OCI-LY1 (cell line): ENCODE measurements around the gene USP40.

ENCODE experiments used
- H2AFZ ChIP-seq: fragments of 200-600 bp; sonication (generic), shearing (Covaris generic); 2 replicates; pipeline ENCODE4 v1.6.0; 2014; ENCODE audit warnings: antibody characterized with exemption, mild to moderate bottlenecking, low read length
- H3F3A ChIP-seq: fragments of 200-600 bp; sonication (generic), shearing (Covaris generic); 2 replicates; pipeline ENCODE4 v1.6.0; 2014; ENCODE audit warnings: mild to moderate bottlenecking, antibody characterized with exemption, low read length, moderate library complexity; ENCODE audit not compliant: insufficient read depth
- H3K27ac ChIP-seq: fragments of 200-600 bp; sonication (generic); 2 replicates; pipeline ENCODE4 v1.5.1; 2014; ENCODE audit warnings: low read length, mixed run types, mild to moderate bottlenecking, low read depth; ENCODE audit not compliant: poor library complexity, severe bottlenecking
- H3K27me3 ChIP-seq: fragments of 200-600 bp; sonication (generic); 2 replicates; pipeline ENCODE4 v1.6.0; 2014; ENCODE audit warnings: antibody characterized with exemption, mild to moderate bottlenecking, low read length, moderate library complexity; ENCODE audit not compliant: insufficient read depth
- H3K36me3 ChIP-seq: fragments of 200-600 bp; sonication (generic); 2 replicates; pipeline ENCODE4 v1.6.1; 2014; ENCODE audit warnings: mild to moderate bottlenecking, antibody characterized with exemption, low read length, moderate library complexity, mixed read lengths; ENCODE audit not compliant: insufficient read depth
- H3K4me1 ChIP-seq: fragments of 200-600 bp; sonication (generic); 2 replicates; pipeline ENCODE4 v1.5.1; 2014; ENCODE audit warnings: mild to moderate bottlenecking, low read length, moderate library complexity; ENCODE audit not compliant: insufficient read depth, severe bottlenecking
- H3K4me2 ChIP-seq: fragments of 200-600 bp; sonication (generic), shearing (Covaris generic); 2 replicates; pipeline ENCODE4 v1.6.1; 2014; ENCODE audit warnings: low read length
- H3K4me3 ChIP-seq: fragments of 200-600 bp; sonication (generic); 2 replicates; pipeline ENCODE4 v1.5.1; 2014; ENCODE audit warnings: low read length, low read depth, mild to moderate bottlenecking, mixed read lengths; ENCODE audit not compliant: poor library complexity, severe bottlenecking
- H3K79me2 ChIP-seq: fragments of 200-600 bp; shearing (Covaris generic); 2 replicates; pipeline ENCODE4 v1.6.1; 2016; ENCODE audit warnings: mixed run types, low read length, mixed read lengths; ENCODE audit not compliant: insufficient read depth
- H3K9ac ChIP-seq: fragments of 200-600 bp; sonication (generic), shearing (Covaris generic); 2 replicates; pipeline ENCODE4 v1.6.1; 2014; ENCODE audit warnings: mild to moderate bottlenecking, low read length, mixed read lengths
- H3K9me2 ChIP-seq: fragments of 200-600 bp; sonication (generic), shearing (Covaris generic); 2 replicates; pipeline ENCODE4 v1.6.1; 2014; ENCODE audit warnings: low read depth, mild to moderate bottlenecking, low read length, mixed read lengths
- H3K9me3 ChIP-seq: fragments of 200-600 bp; shearing (Covaris generic); 2 replicates; pipeline ENCODE4 v1.6.1; 2014; ENCODE audit warnings: low read length, mixed read lengths
- H4K20me1 ChIP-seq: fragments of 200-600 bp; sonication (generic), shearing (Covaris generic); 2 replicates; pipeline ENCODE4 v1.6.0; 2016; ENCODE audit warnings: mild to moderate bottlenecking, low read length; ENCODE audit not compliant: insufficient read depth
- EZH2 ChIP-seq: fragments of 200-600 bp; sonication (generic), shearing (Covaris generic); IDR thresholded peaks from 2 replicates; pipeline ENCODE4 v1.8.0; 2017; ENCODE audit warnings: borderline replicate concordance, mixed run types, mild to moderate bottlenecking, antibody characterized with exemption, low read length, moderate library complexity, mixed read lengths
- TF ChIP-seq, protein P1 (sequence below): fragments of 200-600 bp; sonication (generic), shearing (Covaris generic); IDR thresholded peaks from 2 replicates; pipeline ENCODE4 v1.5.1; 2017; ENCODE audit warnings: mild to moderate bottlenecking, antibody characterized with exemption, low read length, moderate library complexity, mixed read lengths

The USP40 gene

GRCh38 chr2:233440314-233440713 lies 126.3 kb downstream of the USP40 start:
- Histone ChIP-seq H3K79me2 (no peaks in the 10 kb centered on the region), H3K36me3 (no peaks in the 10 kb centered on the region; the same call in 1 of the 2 replicates), H3K4me2 (no peak overlapping the region), H3K9me2 (no peaks in the 10 kb centered on the region), H4K20me1 (no peaks in the 10 kb centered on the region), H3F3A (no peaks in the 10 kb centered on the region), H3K9ac (no peak overlapping the region), H3K27me3 (no peaks in the 10 kb centered on the region), H3K27ac (no peak overlapping the region), H3K9me3 (no peaks in the 10 kb centered on the region), H3K4me1 (no peaks in the 10 kb centered on the region), H2AFZ (no peak overlapping the region), H3K4me3 (no peak overlapping the region)
- TF ChIP-seq, protein P1, sequence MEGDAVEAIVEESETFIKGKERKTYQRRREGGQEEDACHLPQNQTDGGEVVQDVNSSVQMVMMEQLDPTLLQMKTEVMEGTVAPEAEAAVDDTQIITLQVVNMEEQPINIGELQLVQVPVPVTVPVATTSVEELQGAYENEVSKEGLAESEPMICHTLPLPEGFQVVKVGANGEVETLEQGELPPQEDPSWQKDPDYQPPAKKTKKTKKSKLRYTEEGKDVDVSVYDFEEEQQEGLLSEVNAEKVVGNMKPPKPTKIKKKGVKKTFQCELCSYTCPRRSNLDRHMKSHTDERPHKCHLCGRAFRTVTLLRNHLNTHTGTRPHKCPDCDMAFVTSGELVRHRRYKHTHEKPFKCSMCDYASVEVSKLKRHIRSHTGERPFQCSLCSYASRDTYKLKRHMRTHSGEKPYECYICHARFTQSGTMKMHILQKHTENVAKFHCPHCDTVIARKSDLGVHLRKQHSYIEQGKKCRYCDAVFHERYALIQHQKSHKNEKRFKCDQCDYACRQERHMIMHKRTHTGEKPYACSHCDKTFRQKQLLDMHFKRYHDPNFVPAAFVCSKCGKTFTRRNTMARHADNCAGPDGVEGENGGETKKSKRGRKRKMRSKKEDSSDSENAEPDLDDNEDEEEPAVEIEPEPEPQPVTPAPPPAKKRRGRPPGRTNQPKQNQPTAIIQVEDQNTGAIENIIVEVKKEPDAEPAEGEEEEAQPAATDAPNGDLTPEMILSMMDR: no peak
- no peak for TF ChIP-seq EZH2

- Histone ChIP-seq H3K4me1 (no peaks in the 10 kb centered on the region), H3K9ac (no peak overlapping the region), H3K27ac (no peak overlapping the region), H3K27me3 (no peaks in the 10 kb centered on the region), H2AFZ (no peak overlapping the region), H3K36me3 (no peaks in the 10 kb centered on the region; the same call in 1 of the 2 replicates), H4K20me1 (no peaks in the 10 kb centered on the region), H3K9me2 (no peaks in the 10 kb centered on the region), H3K4me2 (no peak overlapping the region), H3K4me3 (no peak overlapping the region), H3F3A (no peaks in the 10 kb centered on the region), H3K9me3 (no peaks in the 10 kb centered on the region), H3K79me2 (no peaks in the 10 kb centered on the region)
- TF ChIP-seq EZH2: no peak
- TF ChIP-seq, protein P1: no peak
Measured at GRCh38 chr2:233439191-233439590, 127.4 kb downstream of the USP40 start.

- Histone ChIP-seq H3K79me2 (no peaks in the 10 kb centered on the region), H3K4me3 (no peak overlapping the region), H3K27me3 (no peaks in the 10 kb centered on the region), H3K9me3 (no peaks in the 10 kb centered on the region), H3K36me3 (no peaks in the 10 kb centered on the region; the same call in 1 of the 2 replicates), H2AFZ (no peak overlapping the region), H4K20me1 (no peaks in the 10 kb centered on the region), H3K9me2 (no peaks in the 10 kb centered on the region), H3F3A (no peaks in the 10 kb centered on the region), H3K27ac (no peak overlapping the region), H3K4me1 (no peaks in the 10 kb centered on the region), H3K9ac (no peak overlapping the region), H3K4me2 (no peak overlapping the region)
- no peak for TF ChIP-seq EZH2
- TF ChIP-seq, protein P1: no peak
Measured at GRCh38 chr2:233438573-233439147, 127.9 kb downstream of the USP40 start.
